NCI-H446 treated with DMSO at 0.1 percent for 48 hours (cell line): ENCODE results near the gene C1QTNF12.
A peak's percentile ranks its signal among the peaks of the same experiment; 100 is the strongest.

Source experiments
- DNase-seq: peaks from one replicate; lab custom pipeline; 2025; lab: John Stamatoyannopoulos, UW

C1QTNF12 gene

GRCh38 chr1:1240822-1241587 is 5.5 kb downstream of the C1QTNF12 start:
- DNase-seq: no peak

GRCh38 chr1:1240348-1240732 is 6.2 kb downstream of the C1QTNF12 start:
- DNase-seq: no peak

- DNase-seq: no peak
These were observed 6.7 kb downstream of the C1QTNF12 start for GRCh38 chr1:1239614-1240347.

- DNase-seq: no peak
These were observed 7.3 kb downstream of the C1QTNF12 start for GRCh38 chr1:1239227-1239613.

GRCh38 chr1:1238702-1239178 is 7.8 kb downstream of the C1QTNF12 start:
- DNase-seq: no peak

- DNase-seq: no peak
These were observed 8.4 kb downstream of the C1QTNF12 start for GRCh38 chr1:1237874-1238701.

GRCh38 chr1:1236945-1237873 is 9.3 kb downstream of the C1QTNF12 start:
- no peak for DNase-seq

- DNase-seq: no peak
These were observed 10.3 kb downstream of the C1QTNF12 start for GRCh38 chr1:1236176-1236763.

GRCh38 chr1:1235016-1235744 is 11.3 kb downstream of the C1QTNF12 start:
- DNase-seq: no peak

GRCh38 chr1:1234180-1234808 is 12.2 kb downstream of the C1QTNF12 start:
- no peak for DNase-seq

GRCh38 chr1:1233567-1233892 is 13.0 kb downstream of the C1QTNF12 start:
- no peak for DNase-seq

- DNase-seq: no peak
These were observed 13.5 kb downstream of the C1QTNF12 start for GRCh38 chr1:1232796-1233566.

- DNase-seq: no peak
These were observed 14.2 kb downstream of the C1QTNF12 start, which contains the start of gene B3GALT6 for GRCh38 chr1:1232208-1232795. B3GALT6 (plus strand) TSS chr1:1232237; CDS start chr1:1232279, 42 bp downstream.

GRCh38 chr1:1231400-1232207 is 14.9 kb downstream of the C1QTNF12 start, which contains the start of gene SDF4:
SDF4 (minus strand) TSS chr1:1232001; CDS start chr1:1228772, 3,229 bp downstream.
- peak; percentile 94 for DNase-seq

GRCh38 chr1:1230656-1231399 is 15.7 kb downstream of the C1QTNF12 start:
- DNase-seq: peak; percentile 47

GRCh38 chr1:1229770-1230169 is 16.8 kb downstream of the C1QTNF12 start:
- DNase-seq: no peak
